IMR-90 (cell line): ENCODE results near the gene RXFP1. TPM values are rescaled to one million over a fixed set of nuclear protein-coding genes. Genes with fewer than 3 reads are reported as not detected.

ENCODE experiments used
- ATAC-seq: fragments of 200-7000 bp; cut with Tn5 transposase; 2 replicates; pipeline ENCODE4 v1.9.1; 2020; ENCODE audit warnings: low read depth, mild to moderate bottlenecking, moderate library complexity
- BruUV-seq: library from RNA; stranded (reverse); fragments of 400-500 nt; replicated peaks from 2 replicates; lab custom pipeline; 2021; lab: Mats Ljungman, UMichigan
- CTCF ChIA-PET: fragments of 300-600 bp; formaldehyde crosslinking; extraction: SDS; loops from one replicate; lab custom pipeline; 2021; ENCODE audit warnings: antibody characterized with exemption; lab: Yijun Ruan, JAX
- POLR2A ChIA-PET: fragments of 300-600 bp; sonication (Branson Sonifier 250); formaldehyde crosslinking; loops from one replicate; lab custom pipeline; 2022; ENCODE audit warnings: antibody characterized with exemption; ENCODE audit not compliant: unreplicated experiment; lab: Charles Lee
- DNase-seq: peaks from one replicate; pipeline ENCODE4 v3.0.0; 2013
- H2AFZ ChIP-seq: replicated peaks from 2 replicates; pipeline ENCODE3; 2013; ENCODE audit warnings: low read length, mild to moderate bottlenecking; ENCODE audit not compliant: poor library complexity
- H2AK5ac ChIP-seq: 2 replicates; pipeline ENCODE4 v1.6.1; 2013; ENCODE audit warnings: low read depth, low read length, inconsistent platforms
- H2AK9ac ChIP-seq: replicated peaks from 2 replicates; pipeline ENCODE3; 2013; ENCODE audit warnings: mild to moderate bottlenecking, low read depth, low read length, moderate library complexity; ENCODE audit not compliant: poor library complexity
- H2BK120ac ChIP-seq: 2 replicates; pipeline ENCODE4 v1.6.1; 2013; ENCODE audit warnings: low read depth, low read length, inconsistent platforms
- H2BK15ac ChIP-seq: 3 replicates; pipeline ENCODE4 v1.6.1; 2013; ENCODE audit warnings: low read depth, low read length, inconsistent platforms
- H2BK20ac ChIP-seq: 2 replicates; pipeline ENCODE4 v1.6.1; 2013; ENCODE audit warnings: low read depth, mild to moderate bottlenecking, inconsistent platforms, low read length, moderate library complexity
- H2BK5ac ChIP-seq: 2 replicates; pipeline ENCODE4 v1.6.1; 2013; ENCODE audit warnings: mild to moderate bottlenecking, low read depth, low read length, inconsistent platforms; ENCODE audit not compliant: poor library complexity, severe bottlenecking
- H3K14ac ChIP-seq: replicated peaks from 2 replicates; pipeline ENCODE4 v1.6.1; 2013; ENCODE audit warnings: low read depth, low read length, inconsistent platforms
- H3K18ac ChIP-seq: 2 replicates; pipeline ENCODE4 v1.6.1; 2013; ENCODE audit warnings: low read depth, low read length, control low read depth
- H3K23ac ChIP-seq: 2 replicates; pipeline ENCODE4 v1.6.1; 2013; ENCODE audit warnings: low read depth, low read length, inconsistent platforms
- H3K27ac ChIP-seq: 2 replicates; pipeline ENCODE4 v1.5.1; 2013; ENCODE audit warnings: mild to moderate bottlenecking, control low read depth, low read length; ENCODE audit not compliant: insufficient read depth
- H3K27me3 ChIP-seq: 2 replicates; pipeline ENCODE4 v1.6.1; 2013; ENCODE audit warnings: low read length; ENCODE audit not compliant: control insufficient read depth, insufficient read depth
- H3K36me3 ChIP-seq: 2 replicates; pipeline ENCODE4 v1.6.1; 2013; ENCODE audit warnings: low read length, mixed read lengths; ENCODE audit not compliant: control insufficient read depth, insufficient read depth
- H3K4ac ChIP-seq: 2 replicates; pipeline ENCODE4 v1.6.1; 2013; ENCODE audit warnings: low read depth, low read length, inconsistent platforms
- H3K4me1 ChIP-seq: 2 replicates; pipeline ENCODE4 v1.6.1; 2013; ENCODE audit warnings: low read length, mixed read lengths; ENCODE audit not compliant: control insufficient read depth, insufficient read depth
- H3K4me2 ChIP-seq: 2 replicates; pipeline ENCODE4 v1.6.1; 2013; ENCODE audit warnings: low read depth, mild to moderate bottlenecking, control low read depth, low read length, moderate library complexity
- H3K4me3 ChIP-seq: 2 replicates; pipeline ENCODE4 v1.5.1; 2013; ENCODE audit warnings: low read depth, mild to moderate bottlenecking, control low read depth, low read length, moderate library complexity; ENCODE audit not compliant: insufficient read depth
- H3K56ac ChIP-seq: 2 replicates; pipeline ENCODE4 v1.6.1; 2013; ENCODE audit warnings: low read length, inconsistent platforms; ENCODE audit not compliant: insufficient read depth; ENCODE audit errors: extremely low read depth
- H3K79me1 ChIP-seq, 2 experiments: 2 replicates each; pipeline ENCODE4 v1.6.1; 2013; ENCODE audit warnings: low read length in 2 of 2, inconsistent platforms in 1 of 2, low read depth in 1 of 2
- H3K9ac ChIP-seq: 2 replicates; pipeline ENCODE4 v1.6.1; 2013; ENCODE audit warnings: low read depth, low read length, control low read depth
- H3K9me1 ChIP-seq: 2 replicates; pipeline ENCODE4 v1.6.1; 2013; ENCODE audit warnings: low read length, inconsistent platforms; ENCODE audit not compliant: insufficient read depth
- H3K9me3 ChIP-seq: 2 replicates; pipeline ENCODE4 v1.6.1; 2013; ENCODE audit warnings: low read length; ENCODE audit not compliant: control insufficient read depth, insufficient read depth
- H4K20me1 ChIP-seq: 2 replicates; pipeline ENCODE4 v1.6.1; 2013; ENCODE audit warnings: low read length, inconsistent platforms; ENCODE audit not compliant: insufficient read depth
- H4K5ac ChIP-seq: 2 replicates; pipeline ENCODE4 v1.6.1; 2013; ENCODE audit warnings: mild to moderate bottlenecking, low read depth, low read length, control low read depth
- H4K8ac ChIP-seq, 2 experiments: 2 replicates each; pipeline ENCODE4 v1.6.1; 2013; ENCODE audit warnings: low read depth in 2 of 2, low read length in 2 of 2, control low read depth in 1 of 2, inconsistent platforms in 1 of 2
- H4K91ac ChIP-seq: 2 replicates; pipeline ENCODE4 v1.6.1; 2013; ENCODE audit warnings: low read depth, low read length, inconsistent platforms; ENCODE audit not compliant: insufficient read depth
- CEBPB ChIP-seq: IDR thresholded peaks from 2 replicates; pipeline ENCODE4 v1.6.1; 2012; ENCODE audit warnings: low read depth, low read length, improper control_type of control experiment
- RAD21 ChIP-seq: IDR thresholded peaks from 2 replicates; pipeline ENCODE4 v1.6.1; 2012; ENCODE audit warnings: low read length, improper control_type of control experiment
- WGBS, 2 experiments: methylation state at CpG; one replicate each; pipeline versions ENCODE4 v1.1.5 to v1.1.7; 2013; ENCODE audit warnings: missing lambda C conversion rate in 2 of 2; ENCODE audit not compliant: insufficient read length in 1 of 2; ENCODE audit errors: extremely low coverage in 2 of 2; 5-methylcytosine and 5-hydroxymethylcytosine counted together
- dilution Hi-C: fragments of 300-500 bp; cut with HindIII; formaldehyde crosslinking; loops from one replicate; pipeline ENCODE4 v1.14.3; 2018; ENCODE audit warnings: low sequenced_read_pairs; ENCODE audit not compliant: unreplicated experiment
- in situ Hi-C: fragments of 300-500 bp; cut with MboI; formaldehyde crosslinking; loops from 3 replicates; pipeline ENCODE4 v1.14.3; 2019; ENCODE audit warnings: low sequenced_read_pairs, inconsistent platforms, mixed read lengths
- intact Hi-C: fragments of 100-400 bp; cut with micrococcal nuclease; formaldehyde crosslinking; loops from 2 replicates; pipeline ENCODE4 v1.10.0; 2022
- polyA plus RNA-seq, 3 experiments: library from polyadenylated mRNA; depleted of rRNA; stranded (reverse); fragments of >200 nt; gene quantifications; 2 replicates each; pipeline ENCODE4 v1.2.3, GENCODE V29; 2012; ENCODE audit warnings: low replicate concordance in 1 of 3
- total RNA-seq: library from RNA; depleted of rRNA; stranded (reverse); fragments of >200 nt; gene quantifications from 2 replicates; pipeline ENCODE4 v1.2.3, GENCODE V29; 2012

Gene RXFP1
- total and polyA plus RNA-seq, 2 of the 4 experiments (the other 2 are of a cell fraction): not detected

- Histone ChIP-seq H2BK20ac (no peak overlapping the region), H3K23ac (no peak overlapping the region), H2AK5ac (no peak overlapping the region), H3K79me1 (no peaks in the 10 kb centered on the region), H3K9me1 (no peaks in the 10 kb centered on the region), H3K4me3 (no peak overlapping the region), H3K4me2 (no peak overlapping the region), H2BK120ac (no peak overlapping the region), H3K9ac (no peak overlapping the region), H4K20me1 (no peaks in the 10 kb centered on the region), H3K27ac (no peak overlapping the region), H4K5ac (no peak overlapping the region), H3K36me3 (no peaks in the 10 kb centered on the region), H2BK5ac (no peak overlapping the region), H3K56ac (no peak overlapping the region), H4K91ac (no peak overlapping the region), H3K4me1 (no peaks in the 10 kb centered on the region), H3K4ac (no peak overlapping the region), H2BK15ac (no peak overlapping the region), H3K27me3 (no peaks in the 10 kb centered on the region), H4K8ac (no peak overlapping the region), H2AK9ac (no peak overlapping the region), H2AFZ (no peak overlapping the region), H3K14ac (no peak overlapping the region), H3K9me3 (no peaks in the 10 kb centered on the region), H3K18ac (no peak overlapping the region)
- ChIA-PET POLR2A (no interaction called here), CTCF (no interaction called here)
- dilution Hi-C loops: no loop called here
- no TSS peak for BruUV-seq
- no CpG with 5 or more reads among the region's 4 CpGs for WGBS, 2 experiments
- in situ Hi-C loops: no loop called here
- no peak for DNase-seq
- no peak for TF ChIP-seq RAD21
- TF ChIP-seq CEBPB: peak; percentile 42
- ATAC-seq: no peak
- intact Hi-C loops: loop anchor here (5.0 kb wide), 1 partner anchor 180 kb away; no protein-coding TSS in a partner anchor
Observed at GRCh38 chr4:158606969-158607368, 85.3 kb downstream of the RXFP1 start.
